Measurements from ENCODE around the gene IFIH1.

IFIH1 gene

GRCh38 chr2:162308747-162309503 is 9.6 kb downstream of the IFIH1 start:
- DNase-seq = no peak

- no peak for DNase-seq
Measured at GRCh38 chr2:162305901-162306300, 12.6 kb downstream of the IFIH1 start.

GRCh38 chr2:162301877-162302276 is 16.6 kb downstream of the IFIH1 start:
- DNase-seq = no peak

- DNase-seq = peak; percentile 50 to 62
Measured at GRCh38 chr2:162301151-162301804, 17.2 kb downstream of the IFIH1 start.

- no peak for DNase-seq
Measured at GRCh38 chr2:162300266-162300665, 18.2 kb downstream of the IFIH1 start.

GRCh38 chr2:162298669-162299335 is 19.7 kb downstream of the IFIH1 start:
- DNase-seq = no peak

- DNase-seq = peak; percentile 19 to 76
Measured at GRCh38 chr2:162297925-162298552, 20.4 kb downstream of the IFIH1 start.

- DNase-seq = no peak
Measured at GRCh38 chr2:162295009-162295408, 23.5 kb downstream of the IFIH1 start.

GRCh38 chr2:162293122-162293786 is 25.2 kb downstream of the IFIH1 start:
- DNase-seq = no peak

GRCh38 chr2:162291748-162292147 is 26.7 kb downstream of the IFIH1 start:
- no peak for DNase-seq

GRCh38 chr2:162282765-162283425 is 35.6 kb downstream of the IFIH1 start:
- DNase-seq = no peak

GRCh38 chr2:162280654-162281053 is 37.8 kb downstream of the IFIH1 start:
- no peak for DNase-seq

- no peak for DNase-seq
Measured at GRCh38 chr2:162277381-162277780, 41.1 kb downstream of the IFIH1 start.

- DNase-seq = no peak
Measured at GRCh38 chr2:162267996-162268395, 50.5 kb downstream of the IFIH1 start.

GRCh38 chr2:162267496-162267895 is 51.0 kb downstream of the IFIH1 start:
- DNase-seq = no peak

- DNase-seq = no peak
Measured at GRCh38 chr2:162266460-162266760, 52.1 kb downstream of the IFIH1 start.

GRCh38 chr2:162265666-162266459 is 52.6 kb downstream of the IFIH1 start:
- DNase-seq = no peak

GRCh38 chr2:162261032-162261945 is 57.2 kb downstream of the IFIH1 start:
- DNase-seq = peak in 1 of 2 donors; percentile 26

GRCh38 chr2:162258686-162259085 is 59.8 kb downstream of the IFIH1 start:
- DNase-seq = no peak

GRCh38 chr2:162258169-162258568 is 60.3 kb downstream of the IFIH1 start:
- no peak for DNase-seq

- no peak for DNase-seq
Measured at GRCh38 chr2:162257425-162257824, 61.1 kb downstream of the IFIH1 start.
